ENCODE measurements around the gene SHISAL1. TPM values are rescaled to one million over a fixed set of nuclear protein-coding genes. Genes with fewer than 3 reads are reported as not detected.

SHISAL1 gene
- total RNA-seq, 3 donors from 2014 or later = 0.32 to 1.2 (median 0.33) TPM

DNA sequence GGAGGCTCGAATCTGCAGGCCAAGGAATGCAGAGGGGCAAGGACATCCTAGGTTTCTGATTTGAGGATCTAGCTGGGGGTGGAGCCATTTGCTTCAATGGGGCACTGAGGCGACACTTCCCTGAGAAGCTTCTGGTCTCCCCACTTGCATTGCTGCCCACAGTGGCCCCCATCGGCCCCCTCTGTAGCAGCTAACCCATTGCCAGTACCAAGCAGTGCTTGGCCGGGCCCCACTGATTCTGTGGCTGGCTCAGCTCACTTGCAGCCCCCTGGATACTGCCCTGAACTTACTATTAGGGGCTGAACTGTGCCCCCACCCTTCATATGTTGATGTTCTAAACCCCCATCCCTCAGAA, 42.9 kb upstream of the SHISAL1 start:
- DNase-seq (ENCODE audit: low spot score in 2 of 2) = no peak
- intact Hi-C loops (cut with DNase I; ENCODE audit: low total_unique reads) = no loop called here
- Histone ChIP-seq H3K27ac (no peak overlapping the region), H3K27me3 (peaks cover 0 to 28% of the 10 kb centered on the region in 2 donors), H3K9me3 (no peaks in the 10 kb centered on the region), H3K4me3 (no peak overlapping the region), H3K36me3 (no peaks in the 10 kb centered on the region), H3K4me1 (peaks cover 0 to 10% of the 10 kb centered on the region in 2 donors)
- no peak for TF ChIP-seq POLR2A (IDR thresholded peaks at IDR 0.05)
- TF ChIP-seq, protein P1, sequence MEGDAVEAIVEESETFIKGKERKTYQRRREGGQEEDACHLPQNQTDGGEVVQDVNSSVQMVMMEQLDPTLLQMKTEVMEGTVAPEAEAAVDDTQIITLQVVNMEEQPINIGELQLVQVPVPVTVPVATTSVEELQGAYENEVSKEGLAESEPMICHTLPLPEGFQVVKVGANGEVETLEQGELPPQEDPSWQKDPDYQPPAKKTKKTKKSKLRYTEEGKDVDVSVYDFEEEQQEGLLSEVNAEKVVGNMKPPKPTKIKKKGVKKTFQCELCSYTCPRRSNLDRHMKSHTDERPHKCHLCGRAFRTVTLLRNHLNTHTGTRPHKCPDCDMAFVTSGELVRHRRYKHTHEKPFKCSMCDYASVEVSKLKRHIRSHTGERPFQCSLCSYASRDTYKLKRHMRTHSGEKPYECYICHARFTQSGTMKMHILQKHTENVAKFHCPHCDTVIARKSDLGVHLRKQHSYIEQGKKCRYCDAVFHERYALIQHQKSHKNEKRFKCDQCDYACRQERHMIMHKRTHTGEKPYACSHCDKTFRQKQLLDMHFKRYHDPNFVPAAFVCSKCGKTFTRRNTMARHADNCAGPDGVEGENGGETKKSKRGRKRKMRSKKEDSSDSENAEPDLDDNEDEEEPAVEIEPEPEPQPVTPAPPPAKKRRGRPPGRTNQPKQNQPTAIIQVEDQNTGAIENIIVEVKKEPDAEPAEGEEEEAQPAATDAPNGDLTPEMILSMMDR (IDR thresholded peaks at IDR 0.05) = no peak
- no peak for TF ChIP-seq POLR2AphosphoS5 (IDR thresholded peaks at IDR 0.05)

DNA sequence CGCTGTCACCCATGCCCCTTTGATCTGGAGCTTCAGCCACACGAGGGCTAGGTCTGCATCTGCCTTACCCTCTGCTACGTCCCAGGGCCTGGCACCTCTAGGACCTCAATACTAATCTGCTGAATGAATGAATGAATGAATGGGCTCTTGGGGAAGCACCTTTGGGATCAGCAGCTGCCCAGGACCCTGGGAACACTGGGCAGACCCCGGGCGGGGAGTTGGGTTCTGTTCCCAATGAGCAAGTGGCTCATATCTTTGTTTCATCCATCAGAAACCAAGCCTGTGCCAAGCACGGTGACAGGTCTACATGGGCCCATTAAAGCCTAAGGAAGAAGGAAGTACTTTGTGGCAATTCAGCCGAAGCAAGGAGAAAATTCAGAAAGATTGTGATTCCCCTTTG, 41.5 kb upstream of the SHISAL1 start:
- Histone ChIP-seq H3K4me3 (no peak overlapping the region), H3K9me3 (no peaks in the 10 kb centered on the region), H3K36me3 (no peaks in the 10 kb centered on the region), H3K27me3 (peaks cover 0 to 36% of the 10 kb centered on the region in 2 donors), H3K27ac (no peak overlapping the region), H3K4me1 (no peaks in the 10 kb centered on the region)
- intact Hi-C loops (cut with DNase I; ENCODE audit: low total_unique reads) = no loop called here
- TF ChIP-seq, protein P1 (IDR thresholded peaks at IDR 0.05) = no peak
- no peak for DNase-seq (ENCODE audit: low spot score in 2 of 2)

DNA sequence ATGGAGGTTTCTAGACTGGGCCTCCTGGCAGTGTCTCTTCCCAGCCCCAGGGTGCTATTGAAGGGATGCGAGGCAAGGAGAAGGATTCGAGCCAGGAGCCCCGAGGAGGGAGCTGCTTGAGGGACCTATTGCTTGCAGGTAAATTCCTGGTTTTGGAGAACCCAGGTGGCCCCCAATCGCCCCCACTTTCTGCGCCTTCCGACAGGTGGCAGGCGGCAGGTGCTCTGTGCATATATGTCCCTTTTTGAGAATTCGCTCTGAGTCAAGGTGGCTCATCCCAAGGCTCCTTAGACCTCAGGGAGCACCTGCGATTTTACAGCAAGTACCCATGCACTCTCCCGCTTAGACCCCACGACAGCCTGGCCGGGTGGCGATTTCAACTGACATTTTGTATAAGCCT, 40.3 kb upstream of the SHISAL1 start:
- TF ChIP-seq POLR2AphosphoS5 (IDR thresholded peaks at IDR 0.05) = no peak
- no peak for TF ChIP-seq POLR2A (IDR thresholded peaks at IDR 0.05)
- TF ChIP-seq, protein P1 (IDR thresholded peaks at IDR 0.05) = no peak
- Histone ChIP-seq H3K36me3 (no peaks in the 10 kb centered on the region), H3K27me3 (peaks cover 0 to 43% of the 10 kb centered on the region in 2 donors), H3K27ac (no peak overlapping the region), H3K9me3 (no peaks in the 10 kb centered on the region), H3K4me1 (no peaks in the 10 kb centered on the region), H3K4me3 (no peak overlapping the region)
- intact Hi-C loops (cut with DNase I; ENCODE audit: low total_unique reads) = no loop called here
- no peak for DNase-seq (ENCODE audit: low spot score in 2 of 2)

DNA sequence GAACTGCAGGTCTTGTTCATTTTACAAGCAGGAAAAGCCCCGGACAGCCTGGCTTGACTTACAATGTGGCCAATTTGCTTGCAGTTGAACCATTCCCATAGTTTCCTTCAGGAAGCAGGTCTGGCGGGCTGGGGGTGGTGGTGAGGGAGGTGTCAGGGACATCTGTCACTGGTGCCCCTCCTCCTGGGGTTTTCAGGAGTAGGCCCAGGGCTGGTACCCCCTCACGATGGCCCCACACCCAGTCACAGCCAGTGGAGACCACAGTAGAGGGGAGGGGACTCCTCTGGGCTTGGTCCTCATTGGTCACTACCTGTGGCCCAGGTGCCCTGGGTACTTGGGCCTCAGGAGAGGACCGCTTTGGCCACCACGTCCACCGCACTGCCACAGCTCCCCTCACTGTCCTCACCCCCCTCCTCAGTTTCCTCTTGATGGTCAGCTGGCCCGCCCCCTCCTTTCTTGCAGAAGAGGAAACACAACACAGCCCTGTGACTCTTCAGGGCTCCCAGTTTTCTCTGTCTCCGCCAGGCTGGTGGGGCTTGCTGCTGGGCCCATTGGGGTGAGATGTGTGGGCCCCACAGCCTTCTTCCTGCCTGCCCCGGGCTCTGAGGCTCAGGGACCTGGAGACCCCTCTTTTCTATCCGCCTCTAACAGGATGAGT, 39.8 kb upstream of the SHISAL1 start:
- no peak overlapping the region for H3K4me3 ChIP-seq
- no peaks in the 10 kb centered on the region for H3K4me1 ChIP-seq
- H3K27ac ChIP-seq = no peak overlapping the region
- no peak for DNase-seq (ENCODE audit: low spot score in 2 of 2)
- TF ChIP-seq POLR2AphosphoS5 (IDR thresholded peaks at IDR 0.05) = no peak
- TF ChIP-seq, protein P1 (IDR thresholded peaks at IDR 0.05) = no peak
- TF ChIP-seq POLR2A (IDR thresholded peaks at IDR 0.05) = no peak
- H3K9me3 ChIP-seq = no peaks in the 10 kb centered on the region
- H3K27me3 ChIP-seq = peaks cover 0 to 43% of the 10 kb centered on the region in 2 donors
- no peaks in the 10 kb centered on the region for H3K36me3 ChIP-seq
- intact Hi-C loops (cut with DNase I; ENCODE audit: low total_unique reads) = no loop called here

DNA sequence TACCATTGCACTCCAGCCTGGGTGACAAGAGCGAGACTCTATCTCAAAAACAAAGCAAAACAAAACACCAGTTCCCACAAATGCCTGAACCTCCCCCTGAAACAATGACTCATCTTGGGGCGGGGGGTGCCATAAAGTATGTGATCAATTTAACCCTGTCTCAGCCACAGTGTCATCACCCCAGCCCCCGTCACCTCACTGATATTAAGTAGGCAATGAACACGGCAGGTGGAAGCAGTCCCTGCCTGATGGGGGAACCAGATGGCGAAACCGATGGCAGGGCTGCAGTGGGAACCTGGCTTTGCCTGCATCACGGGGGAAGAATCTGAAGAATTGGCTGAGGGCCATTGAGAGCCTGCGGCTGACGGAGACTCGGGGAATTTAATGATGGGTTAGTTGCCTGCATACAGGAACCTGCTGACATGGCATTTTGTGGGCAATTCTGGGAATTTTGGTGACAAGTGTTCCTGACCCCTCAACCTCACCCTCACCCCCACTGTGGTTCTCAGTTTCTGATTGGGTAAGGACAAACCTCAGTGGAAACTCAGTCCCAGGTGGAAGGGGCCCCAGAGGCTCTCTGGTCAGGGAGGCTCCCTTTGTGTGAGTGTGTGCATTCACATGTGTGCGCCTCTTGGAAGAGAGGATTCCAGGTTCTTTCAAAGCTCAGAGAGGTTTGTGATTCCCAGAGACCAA, 39.1 kb upstream of the SHISAL1 start:
- intact Hi-C loops (cut with DNase I; ENCODE audit: low total_unique reads) = no loop called here
- Histone ChIP-seq H3K27ac (no peak overlapping the region), H3K4me1 (no peaks in the 10 kb centered on the region), H3K9me3 (no peaks in the 10 kb centered on the region), H3K36me3 (no peaks in the 10 kb centered on the region), H3K4me3 (peak overlapping the region in 1 of 3 donors; percentile 16), H3K27me3 (peaks cover 0 to 43% of the 10 kb centered on the region in 2 donors)
- TF ChIP-seq POLR2A (IDR thresholded peaks at IDR 0.05) (no peak), POLR2AphosphoS5 (IDR thresholded peaks at IDR 0.05) (no peak)
- TF ChIP-seq, protein P1 (IDR thresholded peaks at IDR 0.05) = no peak
- DNase-seq (ENCODE audit: low spot score in 2 of 2) = no peak
